HL-60 (cell line): Measurements from ENCODE around the gene HK3.

ENCODE experiments used
- DNase-seq, 2 experiments: peaks; one replicate each; pipeline ENCODE4 v3.0.0-alpha.2; 2010 to 2020; ENCODE audit warnings: low read depth in 1 of 2, low spot score in 1 of 2
- H3K27ac ChIP-seq: fragments of 250-450 bp; sonication (Bioruptor Pico); replicated peaks from 2 replicates; pipeline ENCODE4 v1.5.1; 2020; ENCODE audit warnings: mild to moderate bottlenecking, moderate library complexity
- H3K27me3 ChIP-seq: fragments of 250-450 bp; sonication (Bioruptor Pico); 2 replicates; pipeline ENCODE4 v1.5.1; 2021; ENCODE audit warnings: mild to moderate bottlenecking, moderate library complexity; ENCODE audit not compliant: insufficient read depth, poor library complexity, severe bottlenecking
- H3K4me3 ChIP-seq: replicated peaks from 2 replicates; pipeline ENCODE4 v1.5.1; 2011; ENCODE audit warnings: mild to moderate bottlenecking, control low read depth, low read length; ENCODE audit not compliant: insufficient read depth
- GABPA ChIP-seq: IDR thresholded peaks from 2 replicates; pipeline ENCODE4 v1.6.1; 2012; ENCODE audit warnings: low read depth
- TF ChIP-seq, protein P1 (sequence below): IDR thresholded peaks from 2 replicates; pipeline ENCODE4 v1.6.1; 2012; ENCODE audit warnings: low read depth; ENCODE audit not compliant: insufficient replicate concordance

The HK3 gene

DNA sequence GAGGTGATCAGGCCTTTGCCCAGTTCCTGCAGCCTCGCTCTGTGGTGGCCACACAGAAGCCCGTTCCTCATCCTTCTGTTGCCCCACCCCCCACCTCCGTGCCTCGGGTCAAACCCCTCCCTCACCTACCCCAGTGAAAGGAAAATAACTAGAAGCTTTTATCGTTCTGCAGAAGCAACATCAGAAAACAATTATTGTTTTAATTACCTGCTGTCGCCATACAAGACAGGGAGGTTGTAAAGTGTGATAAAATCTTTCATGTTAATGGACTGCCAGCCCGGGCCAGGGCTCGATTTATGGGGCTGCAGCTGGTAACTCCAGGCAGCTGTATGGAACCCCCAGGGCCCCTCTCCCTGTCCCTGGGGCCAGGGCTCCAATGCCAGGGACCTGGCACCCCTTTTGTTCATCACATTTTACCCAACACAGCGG, 68.1 kb downstream of the HK3 start:
- Histone ChIP-seq H3K4me3 (no peak overlapping the region), H3K27ac (no peak overlapping the region), H3K27me3 (no peaks in the 10 kb centered on the region)
- TF ChIP-seq GABPA = no peak
- TF ChIP-seq, protein P1, sequence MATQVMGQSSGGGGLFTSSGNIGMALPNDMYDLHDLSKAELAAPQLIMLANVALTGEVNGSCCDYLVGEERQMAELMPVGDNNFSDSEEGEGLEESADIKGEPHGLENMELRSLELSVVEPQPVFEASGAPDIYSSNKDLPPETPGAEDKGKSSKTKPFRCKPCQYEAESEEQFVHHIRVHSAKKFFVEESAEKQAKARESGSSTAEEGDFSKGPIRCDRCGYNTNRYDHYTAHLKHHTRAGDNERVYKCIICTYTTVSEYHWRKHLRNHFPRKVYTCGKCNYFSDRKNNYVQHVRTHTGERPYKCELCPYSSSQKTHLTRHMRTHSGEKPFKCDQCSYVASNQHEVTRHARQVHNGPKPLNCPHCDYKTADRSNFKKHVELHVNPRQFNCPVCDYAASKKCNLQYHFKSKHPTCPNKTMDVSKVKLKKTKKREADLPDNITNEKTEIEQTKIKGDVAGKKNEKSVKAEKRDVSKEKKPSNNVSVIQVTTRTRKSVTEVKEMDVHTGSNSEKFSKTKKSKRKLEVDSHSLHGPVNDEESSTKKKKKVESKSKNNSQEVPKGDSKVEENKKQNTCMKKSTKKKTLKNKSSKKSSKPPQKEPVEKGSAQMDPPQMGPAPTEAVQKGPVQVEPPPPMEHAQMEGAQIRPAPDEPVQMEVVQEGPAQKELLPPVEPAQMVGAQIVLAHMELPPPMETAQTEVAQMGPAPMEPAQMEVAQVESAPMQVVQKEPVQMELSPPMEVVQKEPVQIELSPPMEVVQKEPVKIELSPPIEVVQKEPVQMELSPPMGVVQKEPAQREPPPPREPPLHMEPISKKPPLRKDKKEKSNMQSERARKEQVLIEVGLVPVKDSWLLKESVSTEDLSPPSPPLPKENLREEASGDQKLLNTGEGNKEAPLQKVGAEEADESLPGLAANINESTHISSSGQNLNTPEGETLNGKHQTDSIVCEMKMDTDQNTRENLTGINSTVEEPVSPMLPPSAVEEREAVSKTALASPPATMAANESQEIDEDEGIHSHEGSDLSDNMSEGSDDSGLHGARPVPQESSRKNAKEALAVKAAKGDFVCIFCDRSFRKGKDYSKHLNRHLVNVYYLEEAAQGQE = no peak
- DNase-seq = no peak
